GM13977 (cell line): ENCODE data around the gene HELLS.

Experiments used
- DNase-seq: peaks from one replicate; pipeline ENCODE4 v3.0.0; 2012; ENCODE audit warnings: low spot score
- in situ Hi-C: fragments of 300-500 bp; cut with MboI; formaldehyde crosslinking; loops from one replicate; pipeline ENCODE4 v1.12.0; 2022; ENCODE audit warnings: low sequenced_read_pairs, low pct_unique_long_range_greater_than_20kb, mixed read lengths, inconsistent platforms; ENCODE audit not compliant: unreplicated experiment
- TF ChIP-seq, protein P1 (sequence below): IDR thresholded peaks from 2 replicates; pipeline ENCODE4 v1.5.1; 2012; ENCODE audit warnings: mild to moderate bottlenecking, control low read depth; ENCODE audit not compliant: insufficient read depth; ENCODE audit errors: extremely low read depth, missing control alignments

The HELLS gene

GRCh38 chr10:94545391-94546048, at the start of gene HELLS:
Gene HELLS (plus strand): TSS chr10:94545788. CDS start chr10:94545922, 134 bp downstream.
- peak; percentile 87 for DNase-seq
- TF ChIP-seq, protein P1, sequence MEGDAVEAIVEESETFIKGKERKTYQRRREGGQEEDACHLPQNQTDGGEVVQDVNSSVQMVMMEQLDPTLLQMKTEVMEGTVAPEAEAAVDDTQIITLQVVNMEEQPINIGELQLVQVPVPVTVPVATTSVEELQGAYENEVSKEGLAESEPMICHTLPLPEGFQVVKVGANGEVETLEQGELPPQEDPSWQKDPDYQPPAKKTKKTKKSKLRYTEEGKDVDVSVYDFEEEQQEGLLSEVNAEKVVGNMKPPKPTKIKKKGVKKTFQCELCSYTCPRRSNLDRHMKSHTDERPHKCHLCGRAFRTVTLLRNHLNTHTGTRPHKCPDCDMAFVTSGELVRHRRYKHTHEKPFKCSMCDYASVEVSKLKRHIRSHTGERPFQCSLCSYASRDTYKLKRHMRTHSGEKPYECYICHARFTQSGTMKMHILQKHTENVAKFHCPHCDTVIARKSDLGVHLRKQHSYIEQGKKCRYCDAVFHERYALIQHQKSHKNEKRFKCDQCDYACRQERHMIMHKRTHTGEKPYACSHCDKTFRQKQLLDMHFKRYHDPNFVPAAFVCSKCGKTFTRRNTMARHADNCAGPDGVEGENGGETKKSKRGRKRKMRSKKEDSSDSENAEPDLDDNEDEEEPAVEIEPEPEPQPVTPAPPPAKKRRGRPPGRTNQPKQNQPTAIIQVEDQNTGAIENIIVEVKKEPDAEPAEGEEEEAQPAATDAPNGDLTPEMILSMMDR, result no peak
- in situ Hi-C loops, result no loop called here

DNA sequence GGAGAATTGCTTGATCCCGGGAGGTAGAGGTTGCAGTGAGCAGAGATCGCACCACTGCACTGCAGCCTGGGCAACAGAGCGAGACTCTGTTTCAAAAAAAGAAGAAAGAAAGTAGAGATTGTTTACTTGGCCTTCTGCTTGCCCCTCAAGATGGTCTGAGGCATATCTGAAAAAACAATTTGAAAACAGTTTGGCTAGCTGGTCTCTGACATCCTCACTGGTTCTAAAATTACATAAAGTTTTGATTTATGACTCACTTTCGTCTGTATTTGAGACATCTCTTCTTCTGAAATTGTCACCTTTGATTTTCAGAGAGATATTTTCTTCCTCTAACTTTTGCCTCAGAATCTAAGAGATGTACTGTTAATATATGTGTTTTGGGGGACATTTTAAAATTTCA, 49.6 kb upstream of the HELLS start:
- TF ChIP-seq, protein P1, result no peak
- peak; percentile 40 for DNase-seq

GRCh38 chr10:94496646-94497045, 48.9 kb upstream of the HELLS start:
- TF ChIP-seq, protein P1, result no peak

More for the DNA sequence above, 49.6 kb upstream of the HELLS start:
- in situ Hi-C loops, result no loop called here

GRCh38 chr10:94500063-94500462, 45.5 kb upstream of the HELLS start:
- TF ChIP-seq, protein P1, result peak; percentile 32
- in situ Hi-C loops, result no loop called here
- DNase-seq, result no peak

More at GRCh38 chr10:94496646-94497045, 48.9 kb upstream of the HELLS start:
- in situ Hi-C loops, result no loop called here
- no peak for DNase-seq

DNA sequence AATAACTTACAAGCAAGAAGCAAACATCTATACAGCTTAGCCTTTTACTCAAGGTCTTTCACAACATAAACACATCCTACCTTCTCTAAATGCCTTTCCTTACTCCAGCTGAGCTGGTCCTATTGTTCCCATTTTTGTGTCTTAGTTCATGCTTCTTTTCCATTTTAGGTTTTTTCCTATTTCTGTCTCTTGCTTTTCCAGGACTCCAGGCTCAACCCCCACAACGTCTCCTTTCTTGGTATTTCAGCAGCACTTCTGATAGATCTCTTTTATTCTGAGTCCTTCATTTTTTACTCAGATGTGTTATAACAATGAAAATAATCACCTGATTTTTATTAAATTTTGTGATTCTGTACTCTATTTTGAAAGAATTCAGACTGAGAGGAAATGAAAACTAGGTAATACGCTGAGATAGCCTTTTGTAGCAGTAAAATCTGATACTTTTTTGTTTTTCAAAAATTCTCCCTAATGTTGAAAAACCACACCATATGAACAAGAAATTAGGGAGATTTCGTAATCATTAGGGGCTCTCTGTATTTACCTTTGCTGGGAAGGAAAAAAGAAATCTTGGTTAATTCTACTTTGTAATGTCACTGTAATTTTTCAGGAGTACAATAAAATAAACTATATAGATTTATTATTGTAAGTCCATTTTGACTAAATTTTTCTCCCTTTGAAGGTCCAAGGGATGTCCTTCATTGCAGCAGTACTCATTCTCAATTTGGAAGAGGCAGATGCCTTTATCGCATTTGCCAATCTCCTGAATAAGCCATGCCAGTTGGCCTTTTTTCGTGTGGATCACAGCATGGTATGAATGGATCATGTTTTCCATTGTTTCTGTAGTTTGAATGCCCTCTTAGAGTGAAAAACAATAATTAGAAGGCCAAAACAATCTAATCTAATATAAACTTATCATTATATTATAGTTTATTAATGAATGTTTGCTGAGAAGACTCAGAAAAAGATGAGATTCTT, 24.0 kb upstream of the HELLS start:
- DNase-seq, result no peak
- TF ChIP-seq, protein P1, result no peak
- in situ Hi-C loops, result no loop called here

- TF ChIP-seq, protein P1, result no peak
- in situ Hi-C loops, result no loop called here
- peak; percentile 9 for DNase-seq
These were observed 21.4 kb upstream of the HELLS start for GRCh38 chr10:94524146-94524545.
